Measurements from ENCODE around the gene ENAH.

GRCh38 chr1:225650179-225650578 is 2.7 kb downstream of the ENAH start:
- TF ChIP-seq CTCF (IDR thresholded peaks at IDR 0.05; ENCODE audit: low read length) = no peak
- TF ChIP-seq EZH2 (optimal IDR thresholded peaks at IDR 0.05; ENCODE audit: low read depth, low read length) = no peak
- TF ChIP-seq EZH2phosphoT487 (IDR thresholded peaks at IDR 0.05; ENCODE audit: low read length) = no peak
